GM19193 (cell line): ENCODE measurements around the gene BATF.
A peak's percentile ranks its signal among the peaks of the same experiment; 100 is the strongest.

Source experiments
- POLR2A ChIP-seq: IDR thresholded peaks from 4 replicates; pipeline ENCODE4 v1.6.1; 2011; ENCODE audit not compliant: insufficient read depth, insufficient read length; ENCODE audit errors: extremely low read depth

Gene BATF

GRCh38 chr14:75539561-75540478 lies 17.6 kb downstream of the BATF start:
- TF ChIP-seq POLR2A, result peak; percentile 45

GRCh38 chr14:75540479-75540851 lies 18.2 kb downstream of the BATF start:
- no peak for TF ChIP-seq POLR2A

- TF ChIP-seq POLR2A, result no peak
These were observed 20.4 kb downstream of the BATF start for GRCh38 chr14:75542588-75543091.

- no peak for TF ChIP-seq POLR2A
These were observed 21.0 kb downstream of the BATF start for GRCh38 chr14:75543253-75543652.

- TF ChIP-seq POLR2A, result no peak
These were observed 21.5 kb downstream of the BATF start for GRCh38 chr14:75543786-75544185.

GRCh38 chr14:75545907-75546306 lies 23.6 kb downstream of the BATF start:
- TF ChIP-seq POLR2A, result no peak

- no peak for TF ChIP-seq POLR2A
These were observed 25.4 kb downstream of the BATF start for GRCh38 chr14:75547552-75548250.

GRCh38 chr14:75548544-75548943 lies 26.3 kb downstream of the BATF start:
- no peak for TF ChIP-seq POLR2A

GRCh38 chr14:75549169-75549568 lies 26.9 kb downstream of the BATF start:
- no peak for TF ChIP-seq POLR2A

GRCh38 chr14:75551021-75551420 lies 28.8 kb downstream of the BATF start:
- TF ChIP-seq POLR2A, result no peak

- TF ChIP-seq POLR2A, result no peak
These were observed 30.9 kb downstream of the BATF start for GRCh38 chr14:75553157-75553556.

GRCh38 chr14:75553761-75554364 lies 31.6 kb downstream of the BATF start:
- no peak for TF ChIP-seq POLR2A

GRCh38 chr14:75554482-75554881 lies 32.2 kb downstream of the BATF start:
- TF ChIP-seq POLR2A, result no peak

GRCh38 chr14:75558440-75558839 lies 36.2 kb downstream of the BATF start:
- no peak for TF ChIP-seq POLR2A

- no peak for TF ChIP-seq POLR2A
These were observed 36.8 kb downstream of the BATF start for GRCh38 chr14:75559045-75559444.
